ENCODE results near the gene PITPNC1. TPM values are rescaled to one million over a fixed set of nuclear protein-coding genes. Genes with fewer than 3 reads are reported as not detected.

Gene PITPNC1
- total and polyA plus RNA-seq, 2 of the 13 experiments (the other 11 are each of a cell fraction or from before 2014, with no cell fraction given) = 4.1 to 5.7 TPM

DNA sequence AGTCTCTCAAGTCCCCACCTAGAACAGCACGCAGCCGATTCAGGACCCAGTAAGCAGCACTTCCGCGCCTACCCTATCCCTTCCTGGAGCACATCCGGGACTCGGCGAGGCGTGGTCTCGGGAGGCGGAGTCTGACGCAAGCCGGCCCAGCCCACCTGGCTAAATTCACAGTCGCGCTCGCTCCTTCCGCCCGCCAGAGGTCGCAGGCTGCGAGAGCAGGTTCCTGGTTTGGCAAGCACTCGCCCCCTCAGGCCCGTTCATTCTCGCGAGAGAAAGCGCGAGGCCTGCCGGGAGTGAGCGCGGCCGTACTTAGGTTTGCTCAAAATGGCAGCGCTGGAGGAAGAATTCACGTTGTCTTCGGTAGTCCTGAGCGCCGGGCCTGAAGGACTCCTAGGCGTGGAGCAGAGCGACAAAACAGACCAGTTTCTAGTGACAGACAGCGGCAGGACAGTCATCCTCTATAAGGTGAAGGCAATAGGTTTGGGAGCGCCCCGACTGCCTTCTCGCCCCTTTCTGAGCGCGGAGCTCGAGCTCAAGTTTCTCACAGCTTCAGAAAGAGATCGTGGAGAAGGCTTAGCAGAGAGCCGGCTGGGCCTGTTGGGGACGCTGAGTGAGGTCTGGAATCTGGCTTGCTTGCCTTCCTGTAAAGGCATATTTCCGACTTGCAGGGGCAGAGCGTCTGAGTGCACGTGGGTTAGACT lies 340.7 kb downstream of the PITPNC1 start, which contains the start of gene NOL11 (continued):
- TF ChIP-seq CEBPZ (IDR thresholded peaks at IDR 0.05; ENCODE audit: low read length) (no peak), FOXA1 (IDR thresholded peaks at IDR 0.05) (no peak), FOXA1 (CRISPR knock-in tag; IDR thresholded peaks at IDR 0.05) (peak; percentile 52), EEA1 (CRISPR knock-in tag; IDR thresholded peaks at IDR 0.05; ENCODE audit: borderline replicate concordance) (no peak), AKAP8 (CRISPR knock-in tag; IDR thresholded peaks at IDR 0.05) (peak; percentile 67; the same call in 1 of the 2 replicates), ZBTB33 (CRISPR knock-in tag; IDR thresholded peaks at IDR 0.05) (peak; percentile 86), ZBTB42 (CRISPR knock-in tag; IDR thresholded peaks at IDR 0.05) (no peak; the same call in 1 of the 2 replicates)
- TF ChIP-seq, protein P1, sequence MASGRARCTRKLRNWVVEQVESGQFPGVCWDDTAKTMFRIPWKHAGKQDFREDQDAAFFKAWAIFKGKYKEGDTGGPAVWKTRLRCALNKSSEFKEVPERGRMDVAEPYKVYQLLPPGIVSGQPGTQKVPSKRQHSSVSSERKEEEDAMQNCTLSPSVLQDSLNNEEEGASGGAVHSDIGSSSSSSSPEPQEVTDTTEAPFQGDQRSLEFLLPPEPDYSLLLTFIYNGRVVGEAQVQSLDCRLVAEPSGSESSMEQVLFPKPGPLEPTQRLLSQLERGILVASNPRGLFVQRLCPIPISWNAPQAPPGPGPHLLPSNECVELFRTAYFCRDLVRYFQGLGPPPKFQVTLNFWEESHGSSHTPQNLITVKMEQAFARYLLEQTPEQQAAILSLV (CRISPR knock-in tag; IDR thresholded peaks at IDR 0.05; ENCODE audit: borderline replicate concordance) = peak; percentile 91; the same call in 1 of the 2 replicates
- TF ChIP-seq, protein P2, sequence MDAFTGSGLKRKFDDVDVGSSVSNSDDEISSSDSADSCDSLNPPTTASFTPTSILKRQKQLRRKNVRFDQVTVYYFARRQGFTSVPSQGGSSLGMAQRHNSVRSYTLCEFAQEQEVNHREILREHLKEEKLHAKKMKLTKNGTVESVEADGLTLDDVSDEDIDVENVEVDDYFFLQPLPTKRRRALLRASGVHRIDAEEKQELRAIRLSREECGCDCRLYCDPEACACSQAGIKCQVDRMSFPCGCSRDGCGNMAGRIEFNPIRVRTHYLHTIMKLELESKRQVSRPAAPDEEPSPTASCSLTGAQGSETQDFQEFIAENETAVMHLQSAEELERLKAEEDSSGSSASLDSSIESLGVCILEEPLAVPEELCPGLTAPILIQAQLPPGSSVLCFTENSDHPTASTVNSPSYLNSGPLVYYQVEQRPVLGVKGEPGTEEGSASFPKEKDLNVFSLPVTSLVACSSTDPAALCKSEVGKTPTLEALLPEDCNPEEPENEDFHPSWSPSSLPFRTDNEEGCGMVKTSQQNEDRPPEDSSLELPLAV (CRISPR knock-in tag; conservative IDR thresholded peaks at IDR 0.05; ENCODE audit: low read depth) = no peak; the same call in 1 of the 2 replicates
- TF ChIP-seq, protein P3, sequence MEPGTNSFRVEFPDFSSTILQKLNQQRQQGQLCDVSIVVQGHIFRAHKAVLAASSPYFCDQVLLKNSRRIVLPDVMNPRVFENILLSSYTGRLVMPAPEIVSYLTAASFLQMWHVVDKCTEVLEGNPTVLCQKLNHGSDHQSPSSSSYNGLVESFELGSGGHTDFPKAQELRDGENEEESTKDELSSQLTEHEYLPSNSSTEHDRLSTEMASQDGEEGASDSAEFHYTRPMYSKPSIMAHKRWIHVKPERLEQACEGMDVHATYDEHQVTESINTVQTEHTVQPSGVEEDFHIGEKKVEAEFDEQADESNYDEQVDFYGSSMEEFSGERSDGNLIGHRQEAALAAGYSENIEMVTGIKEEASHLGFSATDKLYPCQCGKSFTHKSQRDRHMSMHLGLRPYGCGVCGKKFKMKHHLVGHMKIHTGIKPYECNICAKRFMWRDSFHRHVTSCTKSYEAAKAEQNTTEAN (CRISPR knock-in tag; conservative IDR thresholded peaks at IDR 0.05) = peak; percentile 71
- TF ChIP-seq, protein P4, sequence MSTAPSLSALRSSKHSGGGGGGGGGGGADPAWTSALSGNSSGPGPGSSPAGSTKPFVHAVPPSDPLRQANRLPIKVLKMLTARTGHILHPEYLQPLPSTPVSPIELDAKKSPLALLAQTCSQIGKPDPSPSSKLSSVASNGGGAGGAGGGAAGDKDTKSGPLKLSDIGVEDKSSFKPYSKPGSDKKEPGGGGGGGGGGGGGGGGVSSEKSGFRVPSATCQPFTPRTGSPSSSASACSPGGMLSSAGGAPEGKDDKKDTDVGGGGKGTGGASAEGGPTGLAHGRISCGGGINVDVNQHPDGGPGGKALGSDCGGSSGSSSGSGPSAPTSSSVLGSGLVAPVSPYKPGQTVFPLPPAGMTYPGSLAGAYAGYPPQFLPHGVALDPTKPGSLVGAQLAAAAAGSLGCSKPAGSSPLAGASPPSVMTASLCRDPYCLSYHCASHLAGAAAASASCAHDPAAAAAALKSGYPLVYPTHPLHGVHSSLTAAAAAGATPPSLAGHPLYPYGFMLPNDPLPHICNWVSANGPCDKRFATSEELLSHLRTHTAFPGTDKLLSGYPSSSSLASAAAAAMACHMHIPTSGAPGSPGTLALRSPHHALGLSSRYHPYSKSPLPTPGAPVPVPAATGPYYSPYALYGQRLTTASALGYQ (CRISPR knock-in tag; IDR thresholded peaks at IDR 0.05) = peak; percentile 96
- TF ChIP-seq, protein P5, sequence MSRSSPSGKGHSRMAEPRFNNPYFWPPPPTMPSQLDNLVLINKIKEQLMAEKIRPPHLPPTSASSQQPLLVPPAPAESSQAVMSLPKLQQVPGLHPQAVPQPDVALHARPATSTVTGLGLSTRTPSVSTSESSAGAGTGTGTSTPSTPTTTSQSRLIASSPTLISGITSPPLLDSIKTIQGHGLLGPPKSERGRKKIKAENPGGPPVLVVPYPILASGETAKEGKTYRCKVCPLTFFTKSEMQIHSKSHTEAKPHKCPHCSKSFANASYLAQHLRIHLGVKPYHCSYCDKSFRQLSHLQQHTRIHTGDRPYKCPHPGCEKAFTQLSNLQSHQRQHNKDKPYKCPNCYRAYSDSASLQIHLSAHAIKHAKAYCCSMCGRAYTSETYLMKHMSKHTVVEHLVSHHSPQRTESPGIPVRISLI (CRISPR knock-in tag; IDR thresholded peaks at IDR 0.05; ENCODE audit: borderline replicate concordance) = peak; percentile 94
